Stimulated activated naive B cell treated with anti-CD40 and anti-IgM and Interleukin-4, amounts not matched to agents 10 μg/mL and 1 μg/mL and 100 μg/mL, for 72 hours (primary cell): ENCODE data around the gene CYP4V2.

Experiments
- ATAC-seq, 2 donors: fragments of 150-1000 bp; cut with Tn5 transposase; replicated peaks; 2 replicates each; pipeline ENCODE4 v1.10.0; 2021; ENCODE audit warnings: moderate library complexity in 1 of 2
- DNase-seq: peaks from one replicate; pipeline ENCODE4 v3.0.0; 2021
- H3K27ac Mint-ChIP-seq: one replicate; pipeline ENCODE4 v1.8.0; 2022; ENCODE audit warnings: mild to moderate bottlenecking, mixed read lengths
- H3K27me3 Mint-ChIP-seq, 2 donors: one replicate each; pipeline ENCODE4 v1.8.0; 2022; ENCODE audit warnings: mixed read lengths in 2 of 2
- H3K36me3 Mint-ChIP-seq, 2 donors: one replicate each; pipeline ENCODE4 v1.8.0; 2022; ENCODE audit warnings: mixed read lengths in 2 of 2, mild to moderate bottlenecking in 1 of 2
- H3K4me1 Mint-ChIP-seq, 2 donors: one replicate each; pipeline ENCODE4 v1.8.0; 2022; ENCODE audit warnings: mixed read lengths in 2 of 2, mild to moderate bottlenecking in 1 of 2
- H3K4me3 Mint-ChIP-seq, 2 donors: one replicate each; pipeline ENCODE4 v1.8.0; 2022; ENCODE audit warnings: mild to moderate bottlenecking in 2 of 2, mixed read lengths in 2 of 2, moderate library complexity in 1 of 2
- H3K9me3 Mint-ChIP-seq, 2 donors: one replicate each; pipeline ENCODE4 v1.8.0; 2022; ENCODE audit warnings: mixed read lengths in 2 of 2, mild to moderate bottlenecking in 1 of 2

The CYP4V2 gene

DNA sequence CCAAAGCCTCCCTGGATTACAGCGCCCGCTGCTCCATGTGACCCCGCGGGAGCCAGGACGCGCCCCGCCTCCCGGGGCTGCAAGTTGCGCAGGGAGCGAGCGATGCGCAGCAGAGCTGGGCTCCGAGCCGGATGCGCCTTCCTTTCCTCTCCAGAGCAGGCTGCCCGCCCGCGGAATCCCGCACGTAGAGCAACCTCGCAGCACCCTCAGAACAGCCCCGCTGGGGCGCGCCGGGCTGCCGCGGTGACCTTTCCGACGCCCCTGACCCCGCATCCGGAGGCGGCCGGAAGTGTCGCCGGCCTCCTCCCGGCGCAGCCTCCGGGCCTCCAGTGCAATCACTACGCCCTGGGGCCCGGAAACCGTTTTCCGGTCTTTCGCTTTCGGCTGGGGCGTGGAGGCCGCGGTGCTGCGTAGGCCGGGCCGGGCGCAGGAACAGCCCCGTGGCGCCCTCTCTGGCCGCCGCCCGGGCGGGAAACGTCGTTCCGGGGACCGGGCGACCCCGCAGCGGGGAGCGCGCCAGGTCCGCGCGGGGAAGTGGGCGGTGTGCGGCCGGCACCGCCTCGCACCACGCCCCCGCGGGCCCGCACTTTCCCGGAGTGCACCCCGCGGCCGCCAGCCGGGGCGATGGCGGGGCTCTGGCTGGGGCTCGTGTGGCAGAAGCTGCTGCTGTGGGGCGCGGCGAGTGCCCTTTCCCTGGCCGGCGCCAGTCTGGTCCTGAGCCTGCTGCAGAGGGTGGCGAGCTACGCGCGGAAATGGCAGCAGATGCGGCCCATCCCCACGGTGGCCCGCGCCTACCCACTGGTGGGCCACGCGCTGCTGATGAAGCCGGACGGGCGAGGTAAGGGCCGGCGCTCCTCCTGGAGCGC is at the start of gene CYP4V2:
Gene CYP4V2, plus strand, starts transcription at position 368 of the 866 bp plus-strand sequence. Its CDS starts 257 bp downstream, at position 625.
- Mint-ChIP-seq H3K4me3 (peak within 1 kb of the TSS; percentile 94 to 98), H3K36me3 (peaks cover 7 to 14% of the 10 kb centered on the region in 2 donors), H3K27ac (peak within 1 kb of the TSS; percentile 94), H3K27me3 (peaks cover 0 to 2% of the 10 kb centered on the region in 2 donors), H3K4me1 (peaks cover 7 to 24% of the 10 kb centered on the region in 2 donors), H3K9me3 (no peaks in the 10 kb centered on the region)
- DNase-seq (peak; percentile 87), ATAC-seq (peak; percentile 88 to 92)

DNA sequence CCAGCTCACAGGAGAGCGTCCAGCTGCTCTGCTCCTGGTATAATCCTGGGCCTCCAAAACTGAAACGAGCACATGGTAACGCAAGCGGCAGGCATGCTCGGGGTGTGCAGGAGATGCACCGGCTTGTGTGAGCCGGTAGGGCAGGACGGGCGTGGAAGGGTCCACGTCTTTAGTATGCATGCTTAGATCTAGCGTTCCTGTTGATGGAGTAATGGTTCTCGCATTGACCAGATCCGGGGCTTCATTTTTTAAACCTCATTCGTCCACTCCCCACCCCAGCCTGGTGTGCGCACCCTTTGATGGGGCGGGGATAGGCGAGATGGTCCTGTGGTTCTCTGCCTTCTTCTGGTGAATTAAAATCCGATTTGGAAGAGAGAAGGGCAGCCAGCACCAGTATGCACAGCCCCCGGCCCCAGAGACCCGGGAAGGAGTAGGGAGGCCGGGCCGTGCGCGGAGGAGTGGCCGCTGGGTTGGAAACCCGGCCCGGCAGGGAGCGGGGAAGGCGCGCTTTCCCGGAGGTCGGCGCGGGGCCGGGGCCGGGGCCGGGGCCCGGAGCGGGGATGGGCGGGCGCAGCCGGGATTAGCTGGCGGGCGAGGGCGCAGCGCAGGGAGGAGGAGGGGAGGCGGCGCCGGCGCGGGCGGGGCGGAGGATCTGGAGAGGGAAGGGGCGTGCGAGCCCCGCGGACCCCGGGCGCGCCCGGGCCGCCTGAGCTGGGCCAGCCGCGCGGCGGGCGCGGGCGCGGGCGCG is 47.0 kb upstream of the CYP4V2 start:
- Mint-ChIP-seq H3K27ac (no peak overlapping the region), H3K4me3 (peak overlapping the region; percentile 74 to 81), H3K27me3 (peaks cover 47 to 57% of the 10 kb centered on the region in 2 donors), H3K36me3 (no peaks in the 10 kb centered on the region), H3K9me3 (no peaks in the 10 kb centered on the region), H3K4me1 (peaks cover 3 to 7% of the 10 kb centered on the region in 2 donors)
- ATAC-seq (peak; percentile 44 to 70), DNase-seq (no peak)

DNA sequence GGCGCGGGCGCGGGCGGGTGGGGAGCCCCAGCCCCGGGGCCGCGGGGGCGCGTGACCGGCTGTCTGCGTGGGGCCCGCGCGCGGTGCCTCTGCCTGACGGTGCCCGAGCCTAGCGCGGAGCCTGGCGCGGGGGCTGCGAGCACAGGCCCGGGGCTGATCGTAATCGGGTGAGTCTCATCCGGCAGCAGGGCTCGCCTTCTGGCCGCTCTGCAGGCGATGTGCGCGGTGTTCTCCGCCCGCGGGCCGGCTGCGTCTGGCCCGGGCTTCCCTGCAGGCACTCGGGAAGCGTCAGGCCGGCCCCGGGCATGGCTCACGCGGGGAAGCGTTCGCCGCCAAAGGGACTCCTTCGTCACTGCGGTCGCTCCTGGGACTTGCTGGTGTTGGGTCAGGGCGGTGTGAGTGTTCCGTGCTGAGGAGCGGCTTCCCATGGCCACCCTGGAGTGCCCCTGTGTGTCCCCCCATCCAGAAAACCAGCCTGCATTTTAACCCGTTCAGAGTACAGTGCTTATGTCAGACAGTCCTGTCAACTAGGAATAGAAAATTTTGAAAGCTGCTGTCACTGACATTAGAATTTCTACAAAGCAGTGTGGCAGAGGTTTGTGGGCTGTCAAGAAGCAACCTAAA is 46.3 kb upstream of the CYP4V2 start:
- Mint-ChIP-seq H3K4me3 (peak overlapping the region; percentile 64 to 68), H3K27me3 (peaks cover 47 to 57% of the 10 kb centered on the region in 2 donors), H3K4me1 (peaks cover 3 to 7% of the 10 kb centered on the region in 2 donors), H3K9me3 (no peaks in the 10 kb centered on the region), H3K27ac (no peak overlapping the region), H3K36me3 (no peaks in the 10 kb centered on the region)
- DNase-seq (no peak), ATAC-seq (peak; percentile 27 to 53)

DNA sequence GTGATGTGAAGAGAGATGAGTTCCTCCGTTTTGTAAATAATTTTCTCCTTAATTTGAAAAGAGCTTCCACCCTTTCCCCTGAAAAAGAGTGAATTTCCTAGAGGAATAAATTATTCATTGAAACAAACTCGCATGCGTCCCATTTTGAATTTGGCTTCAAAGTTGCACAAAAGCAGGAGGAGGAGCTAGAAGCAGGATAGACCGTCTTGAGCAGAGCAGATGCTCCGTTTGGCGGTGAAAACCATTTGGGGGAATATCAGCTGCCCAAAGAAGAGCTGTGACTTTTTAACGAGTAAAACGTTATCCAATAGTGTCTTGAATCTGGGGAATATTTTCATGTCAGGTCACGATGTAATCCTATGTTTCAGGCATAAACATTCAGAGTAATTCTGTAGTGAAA is 44.9 kb upstream of the CYP4V2 start:
- H3K27me3 Mint-ChIP-seq, result peaks cover 53 to 66% of the 10 kb centered on the region in 2 donors
- H3K4me3 Mint-ChIP-seq, result no peak overlapping the region
- H3K27ac Mint-ChIP-seq, result no peak overlapping the region
- DNase-seq, result no peak
- H3K9me3 Mint-ChIP-seq, result no peaks in the 10 kb centered on the region
- peaks cover 3 to 7% of the 10 kb centered on the region in 2 donors for H3K4me1 Mint-ChIP-seq
- H3K36me3 Mint-ChIP-seq, result no peaks in the 10 kb centered on the region
- ATAC-seq, result no peak

DNA sequence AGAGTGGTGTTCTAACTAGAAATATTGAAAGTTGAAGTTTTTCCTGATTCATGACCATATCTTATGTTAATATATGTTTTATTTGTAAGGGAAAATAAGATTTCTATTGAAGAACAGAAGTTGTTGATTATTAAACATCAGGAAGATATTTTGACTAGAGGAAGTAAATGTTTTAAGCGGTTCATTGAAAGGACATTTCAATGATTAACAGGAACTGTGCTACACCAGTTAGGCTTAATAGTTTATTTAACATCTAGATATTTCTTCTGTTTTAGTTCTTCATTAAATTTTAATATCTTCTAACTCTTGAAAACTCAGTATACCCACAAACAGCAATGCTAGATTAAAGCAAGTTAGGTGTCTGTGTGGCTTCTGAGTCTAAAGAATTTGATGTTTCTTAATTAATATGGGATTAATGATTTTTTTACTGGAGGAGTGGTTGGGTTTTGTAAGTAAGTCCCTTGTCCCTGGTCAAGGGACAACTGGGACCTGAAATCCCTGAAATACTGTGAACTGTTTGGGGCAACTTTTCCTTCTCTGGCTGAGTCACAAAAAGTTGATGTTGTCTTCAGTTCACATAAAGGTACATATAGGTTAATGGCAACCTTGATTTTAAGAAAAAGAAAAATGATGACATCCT is 42.9 kb upstream of the CYP4V2 start:
- Mint-ChIP-seq H3K4me1 (peaks cover 3 to 7% of the 10 kb centered on the region in 2 donors), H3K27ac (no peak overlapping the region), H3K27me3 (peaks cover 53 to 55% of the 10 kb centered on the region in 2 donors), H3K9me3 (no peaks in the 10 kb centered on the region), H3K36me3 (no peaks in the 10 kb centered on the region), H3K4me3 (no peak overlapping the region)
- no peak for ATAC-seq
- no peak for DNase-seq

DNA sequence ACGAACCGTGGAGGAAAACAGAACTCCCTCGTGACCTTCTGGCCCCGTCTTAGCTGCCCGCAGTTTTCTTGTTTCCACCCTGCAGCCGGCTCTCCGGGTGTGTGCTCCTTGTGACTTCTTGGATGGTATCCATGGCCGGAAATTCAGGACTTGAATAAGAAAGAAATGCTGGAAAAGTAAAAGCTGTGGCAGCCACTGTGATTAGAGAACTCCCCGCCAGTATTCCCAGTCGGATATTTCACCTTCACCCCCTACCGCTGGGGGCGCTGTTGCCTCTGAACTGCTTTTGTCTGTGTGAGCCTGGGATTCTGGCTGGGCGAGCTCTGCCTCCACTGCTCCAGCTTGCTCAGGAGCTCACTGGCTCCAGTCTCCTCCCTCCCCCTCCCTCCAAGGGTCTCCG is 41.5 kb upstream of the CYP4V2 start:
- H3K27ac Mint-ChIP-seq, result no peak overlapping the region
- no peaks in the 10 kb centered on the region for H3K4me1 Mint-ChIP-seq
- H3K9me3 Mint-ChIP-seq, result no peaks in the 10 kb centered on the region
- H3K36me3 Mint-ChIP-seq, result no peaks in the 10 kb centered on the region
- no peak for ATAC-seq
- DNase-seq, result no peak
- peaks cover 47 to 53% of the 10 kb centered on the region in 2 donors for H3K27me3 Mint-ChIP-seq
- no peak overlapping the region for H3K4me3 Mint-ChIP-seq

DNA sequence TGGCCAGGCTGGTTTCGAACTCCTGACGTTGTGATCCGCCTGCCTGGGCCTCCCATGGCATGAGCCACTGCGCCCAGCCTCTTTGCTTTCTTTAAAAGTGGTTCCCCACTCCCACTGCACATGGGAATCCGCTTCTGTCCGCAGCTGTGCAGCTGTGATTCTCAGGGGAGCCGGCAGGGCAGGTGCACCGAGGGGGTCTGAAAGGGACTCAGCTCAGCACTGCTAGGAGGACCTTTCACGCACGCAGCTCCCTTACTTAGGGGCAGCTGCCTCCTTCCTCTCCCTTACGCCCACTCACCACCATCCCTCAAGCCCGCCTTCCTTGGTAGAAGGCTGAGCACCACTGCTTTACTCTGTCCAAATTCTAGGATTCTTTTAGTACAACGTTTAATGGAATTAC is 40.4 kb upstream of the CYP4V2 start:
- DNase-seq, result no peak
- peaks cover 49 to 53% of the 10 kb centered on the region in 2 donors for H3K27me3 Mint-ChIP-seq
- H3K4me3 Mint-ChIP-seq, result no peak overlapping the region
- H3K36me3 Mint-ChIP-seq, result no peaks in the 10 kb centered on the region
- H3K9me3 Mint-ChIP-seq, result no peaks in the 10 kb centered on the region
- H3K27ac Mint-ChIP-seq, result no peak overlapping the region
- ATAC-seq, result no peak
- H3K4me1 Mint-ChIP-seq, result peaks cover 0 to 3% of the 10 kb centered on the region in 2 donors

DNA sequence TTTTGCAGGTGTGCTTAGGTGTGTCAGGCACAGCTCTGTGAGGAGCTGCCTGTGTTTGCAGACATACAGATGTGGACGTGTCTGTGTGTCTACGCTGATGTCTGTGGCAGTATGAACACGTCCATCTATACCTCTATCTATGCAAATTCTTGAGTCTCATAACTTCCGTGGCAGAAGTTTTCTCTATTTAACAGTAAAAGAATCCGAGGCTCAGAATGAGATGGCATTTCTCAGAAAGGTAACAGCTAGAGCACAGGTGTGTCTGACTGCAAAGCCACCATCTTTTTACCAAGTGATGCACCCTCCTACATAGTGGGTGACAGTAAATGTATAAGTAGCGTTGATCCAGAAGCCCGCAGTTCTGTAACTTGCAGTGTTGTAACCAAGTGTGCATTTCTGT is 39.9 kb upstream of the CYP4V2 start:
- DNase-seq, result no peak
- Mint-ChIP-seq H3K9me3 (no peaks in the 10 kb centered on the region), H3K27ac (no peak overlapping the region), H3K27me3 (peaks cover 46 to 49% of the 10 kb centered on the region in 2 donors), H3K4me1 (peaks cover 0 to 3% of the 10 kb centered on the region in 2 donors), H3K36me3 (no peaks in the 10 kb centered on the region), H3K4me3 (no peak overlapping the region)
- ATAC-seq, result no peak

DNA sequence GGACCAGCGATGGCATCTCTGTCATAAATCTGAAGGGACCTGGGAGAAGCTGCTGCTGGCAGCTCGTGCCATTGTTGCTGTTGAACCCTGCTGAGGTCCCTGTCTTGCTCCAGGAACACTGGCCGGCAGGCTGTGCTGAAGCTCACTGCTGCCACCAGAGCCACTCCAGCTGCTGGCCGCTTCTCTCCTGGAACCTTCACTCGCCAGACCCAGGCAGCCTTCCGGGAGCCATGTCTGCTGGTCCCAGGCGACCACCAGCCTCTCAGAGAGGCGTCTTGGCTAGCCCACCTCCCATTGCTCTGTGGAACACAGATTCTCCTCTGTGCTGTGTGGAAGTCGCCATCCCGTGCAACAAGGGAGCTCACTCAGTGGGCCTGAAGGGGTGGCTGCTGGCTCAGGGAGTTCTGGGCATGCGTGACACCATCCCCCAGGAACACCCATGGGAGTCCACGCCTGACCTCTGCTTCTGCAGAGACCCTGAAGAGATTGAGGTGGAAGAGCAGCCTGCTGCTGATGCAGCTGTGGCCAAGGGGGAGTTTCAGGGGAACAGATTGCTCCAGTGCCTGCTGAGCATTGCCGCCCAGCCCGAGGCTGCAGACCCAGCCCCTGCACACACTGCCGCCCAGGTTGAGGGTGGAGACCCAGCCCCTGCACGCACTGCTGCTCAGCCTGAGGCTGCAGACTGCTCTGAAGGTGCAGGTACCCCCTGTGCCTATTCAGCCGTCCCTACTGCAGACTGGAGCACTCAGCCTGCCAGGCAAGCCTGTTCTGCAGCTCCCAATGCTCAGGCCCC is 33.1 kb upstream of the CYP4V2 start:
- Mint-ChIP-seq H3K27me3 (peaks cover 20 to 23% of the 10 kb centered on the region in 2 donors), H3K4me3 (no peak overlapping the region), H3K27ac (no peak overlapping the region), H3K4me1 (peaks cover 0 to 3% of the 10 kb centered on the region in 2 donors), H3K9me3 (no peaks in the 10 kb centered on the region), H3K36me3 (no peaks in the 10 kb centered on the region)
- ATAC-seq, result no peak
- no peak for DNase-seq

DNA sequence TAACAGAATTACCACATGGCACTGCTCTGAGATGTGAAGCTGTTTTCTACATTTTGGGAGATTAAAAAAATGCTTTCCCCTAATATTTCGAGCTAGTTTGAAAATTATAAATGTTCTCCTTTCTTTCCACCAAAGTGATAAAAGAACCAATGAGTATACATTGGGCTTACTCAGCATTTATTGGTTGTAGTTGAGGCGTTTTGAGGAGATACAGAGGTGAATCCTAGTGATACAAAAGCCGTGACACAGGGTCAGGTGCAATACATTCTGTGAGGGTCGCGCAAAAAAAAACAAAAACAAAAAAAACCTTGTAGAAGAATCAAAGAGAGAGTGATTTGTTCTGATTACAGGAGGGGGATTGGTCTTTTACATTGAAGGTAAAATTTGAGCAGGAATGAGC is 32.4 kb upstream of the CYP4V2 start:
- H3K9me3 Mint-ChIP-seq, result no peaks in the 10 kb centered on the region
- H3K27ac Mint-ChIP-seq, result no peak overlapping the region
- ATAC-seq (no peak), DNase-seq (no peak)
- H3K27me3 Mint-ChIP-seq, result peaks cover 16 to 20% of the 10 kb centered on the region in 2 donors
- peaks cover 0 to 3% of the 10 kb centered on the region in 2 donors for H3K4me1 Mint-ChIP-seq
- H3K4me3 Mint-ChIP-seq, result no peak overlapping the region
- H3K36me3 Mint-ChIP-seq, result no peaks in the 10 kb centered on the region

DNA sequence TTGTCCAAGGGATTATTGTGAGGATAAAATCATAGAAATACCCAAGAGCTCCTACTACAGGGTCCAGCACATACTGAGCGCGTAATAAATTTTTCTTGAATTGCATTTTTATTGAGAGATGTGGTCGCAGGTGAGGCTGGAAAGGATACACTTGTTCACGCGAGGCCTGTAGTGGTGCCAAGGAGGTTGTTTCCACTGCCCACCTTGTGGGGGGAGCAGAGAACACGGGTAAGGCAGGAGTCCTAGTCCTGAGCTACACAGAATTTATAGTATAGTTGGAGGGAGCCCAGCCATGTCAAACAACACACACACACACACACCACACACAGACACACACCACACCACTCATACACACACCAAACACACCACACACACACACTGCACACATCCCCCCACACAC is 31.8 kb upstream of the CYP4V2 start:
- H3K27me3 Mint-ChIP-seq, result peaks cover 14 to 22% of the 10 kb centered on the region in 2 donors
- H3K27ac Mint-ChIP-seq, result no peak overlapping the region
- peaks cover 0 to 3% of the 10 kb centered on the region in 2 donors for H3K4me1 Mint-ChIP-seq
- no peak for DNase-seq
- ATAC-seq, result no peak
- H3K9me3 Mint-ChIP-seq, result no peaks in the 10 kb centered on the region
- H3K4me3 Mint-ChIP-seq, result no peak overlapping the region
- H3K36me3 Mint-ChIP-seq, result no peaks in the 10 kb centered on the region

DNA sequence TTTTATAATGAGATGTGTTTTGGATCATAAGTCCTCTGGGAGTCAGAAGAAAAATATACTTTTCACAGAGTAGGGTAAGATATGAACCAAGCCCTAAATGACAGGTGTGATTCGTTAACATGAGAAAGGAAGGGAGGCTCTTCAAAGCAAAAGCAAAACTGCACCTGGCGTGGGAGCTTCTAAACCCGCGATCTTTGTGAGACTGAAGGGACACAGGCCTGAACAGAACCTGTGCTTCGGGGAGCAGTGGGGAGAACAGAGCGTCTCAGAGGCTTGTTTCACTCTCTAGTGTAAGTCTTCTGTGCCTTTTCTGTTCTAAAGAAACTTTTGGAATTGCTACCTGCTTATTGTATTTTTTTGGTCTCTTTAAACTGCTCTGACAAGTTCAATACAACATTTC is 30.2 kb upstream of the CYP4V2 start:
- Mint-ChIP-seq H3K36me3 (no peaks in the 10 kb centered on the region), H3K4me1 (no peaks in the 10 kb centered on the region), H3K27ac (no peak overlapping the region), H3K9me3 (no peaks in the 10 kb centered on the region), H3K4me3 (no peak overlapping the region), H3K27me3 (peaks cover 8 to 19% of the 10 kb centered on the region in 2 donors)
- DNase-seq (no peak), ATAC-seq (no peak)

DNA sequence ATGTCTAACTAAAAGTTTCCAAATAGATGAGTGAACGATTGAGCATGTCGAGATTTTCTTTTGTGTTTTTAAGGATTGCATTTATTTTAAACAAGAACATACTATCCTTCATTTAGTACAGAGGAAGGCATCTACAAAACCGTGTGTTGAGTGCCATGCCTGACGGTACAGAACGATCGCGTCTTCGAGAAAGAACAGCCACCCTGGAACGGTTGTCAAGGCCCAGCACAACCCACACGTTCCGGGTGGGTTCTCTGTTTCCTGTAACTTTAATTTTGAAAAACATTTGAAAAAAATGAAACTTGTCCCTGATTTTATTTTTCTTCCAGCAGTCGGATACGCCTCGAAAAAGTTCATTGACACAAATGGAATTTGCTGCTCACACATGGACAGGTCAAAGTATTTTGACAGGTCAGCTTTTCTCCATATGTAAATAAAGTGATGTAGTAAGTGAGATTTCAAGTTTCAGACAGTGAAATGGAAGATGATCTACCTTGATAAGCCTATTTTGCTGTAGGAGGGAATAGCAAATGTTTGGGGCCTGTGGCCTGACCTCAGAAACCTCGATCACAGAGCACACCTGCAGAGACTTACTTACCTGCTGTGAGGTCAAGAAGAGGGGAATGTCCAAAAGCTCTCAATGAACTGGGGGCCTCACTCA is 24.4 kb upstream of the CYP4V2 start:
- Mint-ChIP-seq H3K27me3 (peaks cover 14 to 21% of the 10 kb centered on the region in 2 donors), H3K9me3 (no peaks in the 10 kb centered on the region), H3K27ac (no peak overlapping the region), H3K4me3 (no peak overlapping the region), H3K4me1 (no peaks in the 10 kb centered on the region), H3K36me3 (no peaks in the 10 kb centered on the region)
- ATAC-seq (no peak), DNase-seq (no peak)
